Measurements from ENCODE around the gene POU3F1.

Gene POU3F1

GRCh38 chr1:38015978-38016725 lies 30.4 kb downstream of the POU3F1 start:
- no peaks in the 10 kb centered on the region for H3K9me3 ChIP-seq (ENCODE audit: control insufficient read depth, low read length)
- H3K27me3 ChIP-seq (replicated peaks; ENCODE audit: control insufficient read depth, insufficient read depth, low read length, poor library complexity, severe bottlenecking): no peaks in the 10 kb centered on the region
- H3K36me3 ChIP-seq (ENCODE audit: control insufficient read depth, insufficient read depth, low read length): peaks cover 37% of the 10 kb centered on the region
- peaks cover 8% of the 10 kb centered on the region for H3K4me1 ChIP-seq (ENCODE audit: control insufficient read depth, insufficient read depth, low read length, poor library complexity, severe bottlenecking)
- no peak overlapping the region for H3K4me3 ChIP-seq (ENCODE audit: insufficient read depth, low read depth, low read length, poor library complexity, severe bottlenecking)
- DNase-seq: no peak
- H3K27ac ChIP-seq (ENCODE audit: insufficient read depth, low read length, poor library complexity, severe bottlenecking): no peak overlapping the region

GRCh38 chr1:38014724-38015424 lies 31.7 kb downstream of the POU3F1 start:
- Histone ChIP-seq H3K36me3 (ENCODE audit: control insufficient read depth, insufficient read depth, low read length) (peaks cover 30% of the 10 kb centered on the region), H3K27ac (ENCODE audit: insufficient read depth, low read length, poor library complexity, severe bottlenecking) (no peak overlapping the region), H3K4me3 (ENCODE audit: insufficient read depth, low read depth, low read length, poor library complexity, severe bottlenecking) (no peak overlapping the region), H3K27me3 (replicated peaks; ENCODE audit: control insufficient read depth, insufficient read depth, low read length, poor library complexity, severe bottlenecking) (no peaks in the 10 kb centered on the region), H3K9me3 (ENCODE audit: control insufficient read depth, low read length) (no peaks in the 10 kb centered on the region), H3K4me1 (ENCODE audit: control insufficient read depth, insufficient read depth, low read length, poor library complexity, severe bottlenecking) (peaks cover 8% of the 10 kb centered on the region)
- no peak for DNase-seq

- H3K9me3 ChIP-seq (ENCODE audit: control insufficient read depth, low read length): no peaks in the 10 kb centered on the region
- H3K36me3 ChIP-seq (ENCODE audit: control insufficient read depth, insufficient read depth, low read length): peaks cover 26% of the 10 kb centered on the region
- no peak overlapping the region for H3K27ac ChIP-seq (ENCODE audit: insufficient read depth, low read length, poor library complexity, severe bottlenecking)
- no peaks in the 10 kb centered on the region for H3K27me3 ChIP-seq (replicated peaks; ENCODE audit: control insufficient read depth, insufficient read depth, low read length, poor library complexity, severe bottlenecking)
- H3K4me3 ChIP-seq (ENCODE audit: insufficient read depth, low read depth, low read length, poor library complexity, severe bottlenecking): no peak overlapping the region
- no peak for DNase-seq
- peaks cover 8% of the 10 kb centered on the region for H3K4me1 ChIP-seq (ENCODE audit: control insufficient read depth, insufficient read depth, low read length, poor library complexity, severe bottlenecking)
Observed at GRCh38 chr1:38014171-38014570, 32.4 kb downstream of the POU3F1 start.

- peaks cover 8% of the 10 kb centered on the region for H3K4me1 ChIP-seq (ENCODE audit: control insufficient read depth, insufficient read depth, low read length, poor library complexity, severe bottlenecking)
- peak overlapping the region; percentile 72 for H3K4me3 ChIP-seq (ENCODE audit: insufficient read depth, low read depth, low read length, poor library complexity, severe bottlenecking)
- peak overlapping the region; percentile 80 for H3K27ac ChIP-seq (ENCODE audit: insufficient read depth, low read length, poor library complexity, severe bottlenecking)
- no peaks in the 10 kb centered on the region for H3K9me3 ChIP-seq (ENCODE audit: control insufficient read depth, low read length)
- peaks cover 17% of the 10 kb centered on the region for H3K36me3 ChIP-seq (ENCODE audit: control insufficient read depth, insufficient read depth, low read length)
- DNase-seq: no peak
- no peaks in the 10 kb centered on the region for H3K27me3 ChIP-seq (replicated peaks; ENCODE audit: control insufficient read depth, insufficient read depth, low read length, poor library complexity, severe bottlenecking)
Observed at GRCh38 chr1:38013227-38013622, 33.4 kb downstream of the POU3F1 start.

- Histone ChIP-seq H3K36me3 (ENCODE audit: control insufficient read depth, insufficient read depth, low read length) (peaks cover 14% of the 10 kb centered on the region), H3K4me1 (ENCODE audit: control insufficient read depth, insufficient read depth, low read length, poor library complexity, severe bottlenecking) (peaks cover 8% of the 10 kb centered on the region), H3K9me3 (ENCODE audit: control insufficient read depth, low read length) (no peaks in the 10 kb centered on the region), H3K27me3 (replicated peaks; ENCODE audit: control insufficient read depth, insufficient read depth, low read length, poor library complexity, severe bottlenecking) (no peaks in the 10 kb centered on the region), H3K27ac (ENCODE audit: insufficient read depth, low read length, poor library complexity, severe bottlenecking) (peak within 1 kb of the TSS; percentile 80), H3K4me3 (ENCODE audit: insufficient read depth, low read depth, low read length, poor library complexity, severe bottlenecking) (peak within 1 kb of the TSS; percentile 72)
- DNase-seq: peak; percentile 84 to 91 (median 89)
Observed at GRCh38 chr1:38012363-38013226, 34.0 kb downstream of the POU3F1 start, which contains the start of gene UTP11. TSS of gene UTP11 (plus strand) at chr1:38012734. CDS start at chr1:38012803, 69 bp downstream.

- no peak overlapping the region for H3K27ac ChIP-seq (ENCODE audit: insufficient read depth, low read length, poor library complexity, severe bottlenecking)
- no peak overlapping the region for H3K4me3 ChIP-seq (ENCODE audit: insufficient read depth, low read depth, low read length, poor library complexity, severe bottlenecking)
- peaks cover 9% of the 10 kb centered on the region for H3K4me1 ChIP-seq (ENCODE audit: control insufficient read depth, insufficient read depth, low read length, poor library complexity, severe bottlenecking)
- DNase-seq: no peak
- H3K36me3 ChIP-seq (ENCODE audit: control insufficient read depth, insufficient read depth, low read length): no peaks in the 10 kb centered on the region
- H3K9me3 ChIP-seq (ENCODE audit: control insufficient read depth, low read length): no peaks in the 10 kb centered on the region
- no peaks in the 10 kb centered on the region for H3K27me3 ChIP-seq (replicated peaks; ENCODE audit: control insufficient read depth, insufficient read depth, low read length, poor library complexity, severe bottlenecking)
Observed at GRCh38 chr1:38009841-38010180, 36.8 kb downstream of the POU3F1 start.

GRCh38 chr1:38009088-38009840 lies 37.3 kb downstream of the POU3F1 start:
- H3K4me1 ChIP-seq (ENCODE audit: control insufficient read depth, insufficient read depth, low read length, poor library complexity, severe bottlenecking): peaks cover 14% of the 10 kb centered on the region

GRCh38 chr1:38006008-38006828 lies 40.4 kb downstream of the POU3F1 start:
- peaks cover 10% of the 10 kb centered on the region for H3K4me1 ChIP-seq (ENCODE audit: control insufficient read depth, insufficient read depth, low read length, poor library complexity, severe bottlenecking)

More at GRCh38 chr1:38009088-38009840, 37.3 kb downstream of the POU3F1 start:
- Histone ChIP-seq H3K36me3 (ENCODE audit: control insufficient read depth, insufficient read depth, low read length) (no peaks in the 10 kb centered on the region), H3K9me3 (ENCODE audit: control insufficient read depth, low read length) (no peaks in the 10 kb centered on the region), H3K27ac (ENCODE audit: insufficient read depth, low read length, poor library complexity, severe bottlenecking) (no peak overlapping the region), H3K27me3 (replicated peaks; ENCODE audit: control insufficient read depth, insufficient read depth, low read length, poor library complexity, severe bottlenecking) (no peaks in the 10 kb centered on the region), H3K4me3 (ENCODE audit: insufficient read depth, low read depth, low read length, poor library complexity, severe bottlenecking) (no peak overlapping the region)
- no peak for DNase-seq

More at GRCh38 chr1:38006008-38006828, 40.4 kb downstream of the POU3F1 start:
- no peaks in the 10 kb centered on the region for H3K9me3 ChIP-seq (ENCODE audit: control insufficient read depth, low read length)
- H3K27me3 ChIP-seq (replicated peaks; ENCODE audit: control insufficient read depth, insufficient read depth, low read length, poor library complexity, severe bottlenecking): no peaks in the 10 kb centered on the region
- DNase-seq: no peak
- no peak overlapping the region for H3K4me3 ChIP-seq (ENCODE audit: insufficient read depth, low read depth, low read length, poor library complexity, severe bottlenecking)
- no peaks in the 10 kb centered on the region for H3K36me3 ChIP-seq (ENCODE audit: control insufficient read depth, insufficient read depth, low read length)
- H3K27ac ChIP-seq (ENCODE audit: insufficient read depth, low read length, poor library complexity, severe bottlenecking): no peak overlapping the region

Data from effector memory CD4-positive, alpha-beta T cell (primary cell).